ENCODE data around the gene CDH23.
A peak's percentile ranks its signal among the peaks of the same experiment; 100 is the strongest.

CDH23 gene

DNA sequence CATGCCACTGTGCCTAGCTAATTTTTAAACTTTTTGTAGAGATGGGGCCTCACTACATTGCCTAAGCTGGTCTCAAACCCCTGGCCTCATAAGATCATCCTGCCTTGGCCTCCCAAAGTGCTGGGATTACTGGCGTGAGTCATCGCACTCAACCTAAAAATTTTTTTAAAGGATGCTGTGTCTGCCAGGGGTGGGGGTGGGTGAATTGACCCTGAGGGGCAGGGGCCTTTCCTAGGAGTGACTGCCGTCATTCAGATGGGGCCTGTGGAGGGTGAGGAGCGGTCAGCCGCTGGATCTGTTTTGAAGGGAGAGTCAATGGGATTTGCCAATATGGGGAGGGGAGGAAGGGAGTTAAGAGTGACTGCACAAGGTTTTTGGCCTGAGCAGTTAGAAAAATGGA is 233.4 kb downstream of the CDH23 start:
- DNase-seq = no peak

DNA sequence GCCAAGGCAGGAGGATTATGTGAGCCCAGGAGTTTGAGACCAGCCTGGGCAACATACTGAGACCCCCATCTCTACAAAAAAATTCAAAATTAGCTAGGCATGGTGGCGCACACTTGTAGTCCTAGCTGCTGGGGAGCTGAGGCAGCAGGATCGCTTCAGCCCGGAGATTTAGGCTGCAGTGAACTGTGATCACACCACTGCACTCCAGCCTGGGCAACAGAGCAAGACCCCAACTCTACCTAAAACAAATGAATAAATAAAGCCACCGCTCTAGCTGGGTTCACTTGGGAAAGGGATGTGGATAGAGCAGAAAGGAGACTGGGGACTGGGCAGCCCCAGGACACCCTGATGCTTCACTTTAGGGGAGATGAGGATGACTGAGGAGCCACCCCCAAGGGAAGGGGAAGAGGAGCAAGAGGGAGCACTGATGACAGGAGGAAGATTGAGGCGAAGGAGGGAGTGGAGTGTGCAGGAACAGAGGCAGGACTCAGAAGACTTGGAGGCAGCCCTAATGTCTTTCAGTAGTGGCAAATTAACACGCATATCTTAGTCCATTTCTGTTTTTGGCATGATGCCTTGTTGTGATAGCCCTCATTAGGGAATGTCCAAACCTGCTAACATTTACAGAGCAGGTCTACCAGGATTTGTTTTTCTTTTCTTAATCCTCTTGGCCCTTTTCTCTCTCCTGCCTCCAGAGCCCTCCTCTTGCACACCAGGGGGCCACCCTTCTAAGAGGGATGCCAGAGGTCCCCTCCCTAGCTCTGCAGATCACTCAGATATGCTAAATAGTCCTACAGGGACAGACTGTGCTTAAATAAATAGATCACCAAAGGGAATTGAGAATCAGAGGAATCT is 234.5 kb downstream of the CDH23 start:
- DNase-seq = no peak

DNA sequence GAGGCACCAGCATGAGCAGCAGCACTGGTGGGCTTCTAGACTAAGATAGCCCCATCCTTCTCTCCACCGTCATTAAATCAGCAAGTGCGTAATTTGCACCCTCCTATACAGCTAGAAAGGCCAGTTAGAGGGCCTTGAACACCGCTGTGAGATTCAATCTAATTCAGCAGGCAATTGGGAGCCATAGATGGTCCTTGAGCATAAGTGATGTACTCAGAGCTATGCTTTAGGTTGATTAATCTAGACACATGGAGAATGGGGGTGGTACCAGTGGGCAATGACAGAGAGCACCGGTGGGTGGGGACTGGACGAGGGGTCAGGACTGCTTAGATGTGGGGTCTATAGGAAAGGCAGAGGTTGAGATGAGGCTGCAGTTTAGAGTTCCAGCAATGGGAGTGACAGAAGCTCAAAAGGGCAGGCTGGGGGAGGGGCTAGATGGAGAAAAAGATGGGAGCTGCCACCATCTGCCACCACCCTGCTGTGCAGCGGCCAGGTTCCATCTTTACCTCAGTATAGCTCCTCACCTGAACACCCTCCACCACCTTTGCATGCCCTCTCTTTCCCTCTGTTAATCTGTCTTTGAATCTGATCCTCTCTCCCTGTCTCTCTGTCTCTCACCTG is 235.6 kb downstream of the CDH23 start:
- no peak for DNase-seq

DNA sequence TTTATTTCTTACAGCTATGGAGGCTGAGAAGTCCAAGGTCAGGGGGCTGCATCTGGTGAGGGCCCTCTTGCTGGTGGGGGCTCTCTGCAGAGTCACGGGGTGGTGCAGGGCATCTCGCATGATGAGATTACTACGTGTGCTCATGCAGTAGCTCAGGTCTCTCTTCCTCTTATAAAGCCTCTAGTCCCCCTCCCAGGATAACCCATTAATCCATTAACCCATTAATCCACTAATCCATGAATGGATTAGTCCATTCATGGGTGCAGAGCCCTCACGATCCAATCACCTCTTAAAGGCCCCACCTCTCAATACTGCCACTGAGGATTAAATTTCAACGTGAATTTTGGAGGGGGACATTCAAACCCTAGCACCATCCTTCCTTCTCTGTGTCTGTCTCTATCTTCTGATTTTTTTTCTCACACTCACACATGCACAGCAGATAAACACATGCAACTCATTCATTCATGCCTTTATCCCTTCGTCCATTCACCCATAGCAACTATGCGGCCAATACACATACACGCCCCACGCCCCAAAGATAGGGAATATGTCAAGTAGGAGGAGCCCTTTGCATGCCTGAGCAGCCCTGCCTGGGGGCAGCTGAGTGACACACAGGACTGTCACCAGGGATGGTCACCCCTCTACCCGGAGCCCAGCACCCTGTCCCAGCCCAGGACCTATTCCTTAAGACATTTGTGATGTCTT is 236.3 kb downstream of the CDH23 start:
- no peak for DNase-seq

DNA sequence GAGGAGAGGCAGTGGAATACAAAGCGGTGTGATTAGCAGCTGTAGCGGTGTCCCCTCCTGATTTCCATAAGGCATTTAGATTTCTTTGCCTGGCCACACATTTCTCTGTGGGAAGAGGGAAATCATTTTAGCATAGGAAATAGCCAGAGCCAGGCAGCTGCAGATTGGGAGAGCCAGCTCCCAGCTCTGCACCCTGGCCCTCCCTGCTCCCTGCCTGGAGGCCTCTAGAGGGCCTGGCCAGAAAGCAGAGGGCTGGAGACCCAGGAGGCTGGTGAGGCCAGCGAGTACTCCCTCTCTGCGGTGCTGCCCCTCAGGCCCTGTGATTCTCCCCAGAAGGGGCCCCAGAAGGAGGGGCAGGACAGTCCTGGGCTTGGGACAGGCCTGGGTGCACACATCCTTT is 237.2 kb downstream of the CDH23 start:
- DNase-seq = no peak

DNA sequence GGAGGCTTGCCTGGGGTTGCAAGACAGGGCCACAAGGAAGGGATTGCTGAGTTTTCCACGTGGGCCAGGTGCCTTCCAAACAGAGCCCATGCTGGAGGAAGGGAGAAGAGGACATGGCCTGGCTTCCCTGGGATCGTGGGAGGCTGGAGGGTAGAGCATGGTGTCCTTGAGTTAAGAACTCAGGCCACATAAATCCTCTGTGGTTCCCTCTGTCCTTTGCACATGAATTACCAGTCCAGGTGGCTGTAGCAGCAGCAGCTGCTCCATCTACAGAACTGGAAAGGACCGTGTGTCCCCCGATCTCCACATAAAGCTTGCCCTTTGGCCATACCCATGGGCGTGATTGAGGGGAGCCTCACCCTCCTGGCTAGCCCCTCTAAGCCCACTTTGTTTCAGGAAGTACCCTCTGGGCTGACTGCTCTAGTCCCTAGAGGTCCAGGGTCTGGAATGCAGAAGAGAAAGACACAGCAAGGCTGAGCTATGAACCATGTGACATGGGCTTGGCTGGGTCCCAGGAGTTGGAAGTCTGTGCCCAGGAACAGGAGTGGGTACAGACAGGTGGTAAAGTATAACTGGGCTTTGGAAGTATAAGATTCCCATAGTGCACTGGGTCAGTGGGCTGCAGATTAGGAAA is 237.9 kb downstream of the CDH23 start:
- no peak for DNase-seq

DNA sequence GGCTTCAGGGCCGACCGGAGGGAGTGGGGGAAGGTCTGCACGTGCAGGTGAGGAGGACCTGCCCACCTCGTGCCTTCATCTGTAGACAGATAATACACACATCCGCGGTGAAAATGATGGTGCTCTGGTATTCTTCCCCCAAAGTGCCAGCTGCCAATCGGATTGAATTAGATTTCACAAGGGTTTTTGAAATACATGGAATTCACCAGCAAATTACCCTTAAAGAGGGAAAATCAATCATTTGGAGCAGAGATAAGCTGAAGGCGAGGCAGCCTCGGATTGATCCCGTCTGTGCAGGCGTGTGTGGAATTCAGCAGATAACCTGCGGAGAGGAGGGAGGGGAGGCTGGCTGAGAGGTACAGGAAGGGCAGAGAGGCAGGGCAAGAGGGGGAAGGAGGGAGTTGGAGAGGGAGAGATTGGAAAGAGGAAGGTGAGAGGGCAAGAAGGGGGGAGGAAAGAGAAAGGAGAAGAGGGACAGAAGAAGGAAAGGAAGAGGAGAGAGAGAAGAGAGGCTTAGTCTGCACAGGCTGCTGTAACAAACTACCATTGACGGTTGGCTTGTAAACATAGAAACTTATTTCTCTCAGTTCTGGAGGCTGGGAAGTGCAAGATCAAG is 238.6 kb downstream of the CDH23 start:
- no peak for DNase-seq

DNA sequence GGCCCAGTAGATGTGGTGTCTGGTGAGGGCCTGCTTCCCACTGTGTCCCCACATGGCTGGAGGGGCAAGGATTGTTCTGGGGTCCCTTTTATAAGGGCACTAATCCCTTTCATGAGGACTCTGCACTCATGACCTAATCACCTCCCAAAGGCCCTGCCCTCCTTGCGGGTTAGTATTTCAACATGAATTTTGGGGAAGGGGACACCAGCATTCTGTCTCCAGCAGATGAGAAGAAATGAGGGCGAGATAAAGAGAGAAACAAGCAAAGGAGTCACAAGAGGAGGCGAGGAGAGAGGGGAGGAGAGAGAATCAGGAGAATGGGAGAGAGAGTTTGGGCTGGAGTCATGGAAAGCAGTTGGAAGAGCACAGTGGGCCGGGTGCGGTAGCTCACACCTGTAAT is 239.1 kb downstream of the CDH23 start:
- no peak for DNase-seq

DNA sequence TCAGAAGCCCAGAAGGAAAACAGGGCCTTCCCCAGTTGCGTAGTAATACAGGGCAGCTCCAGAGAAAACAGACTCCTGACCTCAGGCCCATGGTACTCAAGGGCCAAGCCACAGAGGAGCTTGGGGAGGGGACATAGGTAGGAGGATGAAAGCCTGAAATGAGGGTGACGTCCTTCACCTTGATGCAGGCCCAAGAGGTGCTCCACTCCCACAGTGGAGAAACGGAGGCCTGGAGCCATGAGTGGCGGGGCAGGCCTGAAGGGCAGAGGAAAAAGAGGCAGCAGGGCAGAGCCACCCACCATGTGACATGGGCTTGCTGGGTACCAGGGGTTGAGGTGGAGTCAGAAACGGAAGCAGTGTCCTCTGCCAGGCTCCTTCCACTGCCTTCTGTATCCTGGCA is 239.9 kb downstream of the CDH23 start:
- DNase-seq = no peak

DNA sequence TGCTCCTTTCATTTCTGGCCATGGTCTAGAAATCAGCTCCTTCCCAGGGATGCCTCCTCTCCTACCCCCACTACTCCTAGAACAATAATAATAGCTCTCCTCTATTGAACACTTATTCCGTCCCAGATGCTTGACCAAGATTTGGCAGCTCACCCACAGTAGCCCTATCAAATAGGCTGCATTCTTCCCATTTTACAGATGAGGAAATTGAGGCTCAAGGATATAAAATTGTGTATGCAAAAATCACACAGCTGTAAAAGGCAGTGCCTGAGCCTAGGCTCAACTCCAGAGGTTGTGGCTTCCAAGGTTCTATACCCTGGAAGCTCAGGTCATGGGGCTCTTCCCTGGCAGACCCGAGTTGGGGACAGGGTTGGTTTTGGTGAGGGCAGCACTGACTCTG is 240.6 kb downstream of the CDH23 start:
- no peak for DNase-seq

DNA sequence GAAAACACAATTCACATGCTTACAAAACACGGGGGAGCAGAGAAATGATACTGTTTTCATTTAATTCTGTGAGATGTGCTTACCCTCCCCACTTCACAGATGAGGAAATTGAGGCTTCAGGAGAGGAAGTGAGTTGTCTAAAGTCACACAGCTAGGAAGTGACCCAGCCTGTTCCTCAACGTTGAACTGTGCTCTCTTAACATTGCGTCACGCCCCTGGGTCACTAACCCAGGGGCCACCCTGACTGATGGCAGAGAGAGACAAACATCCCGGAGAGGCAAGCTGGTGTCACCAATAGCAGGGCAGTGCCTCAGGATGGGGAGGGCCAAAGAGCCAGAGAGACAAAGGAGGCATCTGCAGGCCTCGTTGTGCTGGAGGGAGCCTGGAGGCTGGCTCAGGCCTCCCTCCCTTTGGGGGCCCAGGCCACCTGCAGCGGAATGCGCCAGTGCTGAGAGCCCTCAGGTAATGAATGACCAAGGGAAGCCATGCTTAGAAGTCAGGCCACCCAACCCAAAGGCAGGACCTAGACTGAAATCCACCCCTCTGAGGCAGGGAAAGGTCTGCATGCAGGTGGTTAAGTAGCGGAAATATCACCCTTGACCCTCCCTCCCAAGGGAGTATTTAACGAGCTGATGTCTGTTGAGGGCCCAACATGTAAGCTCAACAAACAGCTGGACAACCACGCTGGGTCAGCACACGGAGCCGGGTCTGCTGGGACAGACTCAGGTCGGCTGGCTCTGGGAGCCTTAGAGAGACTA is 241.5 kb downstream of the CDH23 start:
- DNase-seq = peak; percentile 85

DNA sequence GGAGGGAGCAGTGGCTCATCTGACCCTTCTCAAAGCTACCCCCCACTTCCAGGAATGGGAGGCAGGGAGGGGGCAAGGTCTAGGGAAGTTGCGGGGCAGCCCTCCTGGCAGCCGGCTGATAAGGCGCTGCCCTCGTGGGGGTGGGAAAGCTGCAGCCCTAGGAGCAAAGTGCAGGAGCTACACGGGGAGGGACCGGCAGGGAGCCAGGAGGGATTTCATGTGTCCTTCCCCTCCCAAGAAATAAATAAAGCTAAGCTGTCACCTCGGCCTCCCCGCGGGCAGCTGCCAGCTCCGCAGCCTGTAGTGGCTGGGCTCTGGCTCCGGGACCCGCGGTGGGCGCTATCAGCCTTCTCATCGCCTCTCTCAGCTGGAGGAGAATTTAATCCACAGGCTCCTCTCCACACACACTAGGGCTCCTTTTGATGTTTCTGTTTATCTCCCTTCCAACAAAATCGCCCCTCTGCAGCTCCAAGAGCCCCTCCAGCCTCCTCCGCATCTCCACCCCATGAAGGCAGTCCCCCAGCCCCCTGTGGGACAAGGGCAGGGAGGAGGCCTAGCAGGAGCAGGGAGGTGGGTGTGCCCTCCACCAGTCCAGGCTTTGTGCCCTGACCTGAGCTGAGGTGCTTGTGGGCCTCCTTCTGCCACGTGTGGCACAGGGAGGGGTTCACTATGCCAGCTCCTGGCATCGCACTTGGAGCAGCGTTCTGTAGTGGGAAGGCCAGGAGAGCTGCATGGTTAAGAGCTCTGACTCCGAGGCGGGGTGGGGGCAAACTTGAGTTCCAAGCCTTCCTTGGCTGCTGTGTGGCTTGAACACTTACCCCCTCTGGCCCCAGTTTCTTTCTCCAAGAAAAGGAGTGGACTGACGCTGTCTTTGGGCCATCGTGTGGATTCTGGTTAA is 242.4 kb downstream of the CDH23 start:
- DNase-seq = peak; percentile 85

DNA sequence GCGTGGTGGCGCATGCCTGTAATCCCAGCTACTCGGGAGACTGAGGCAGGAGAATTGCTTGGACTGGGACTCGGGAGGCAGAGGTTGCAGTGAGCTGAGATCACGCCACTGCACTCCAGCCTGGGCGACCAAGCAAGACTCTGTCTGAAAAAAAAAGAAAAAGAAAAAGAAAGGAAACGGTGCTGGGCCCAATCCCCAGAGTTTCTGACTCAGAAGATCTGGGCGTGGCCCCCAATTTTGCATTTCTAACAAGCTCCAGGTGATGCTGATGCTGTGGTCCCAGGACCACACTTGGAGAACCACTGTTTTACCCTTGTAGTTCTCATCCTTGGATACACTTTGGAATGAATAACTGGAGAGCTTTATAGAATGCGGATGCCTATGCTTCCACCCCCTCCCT is 243.9 kb downstream of the CDH23 start:
- DNase-seq = no peak

DNA sequence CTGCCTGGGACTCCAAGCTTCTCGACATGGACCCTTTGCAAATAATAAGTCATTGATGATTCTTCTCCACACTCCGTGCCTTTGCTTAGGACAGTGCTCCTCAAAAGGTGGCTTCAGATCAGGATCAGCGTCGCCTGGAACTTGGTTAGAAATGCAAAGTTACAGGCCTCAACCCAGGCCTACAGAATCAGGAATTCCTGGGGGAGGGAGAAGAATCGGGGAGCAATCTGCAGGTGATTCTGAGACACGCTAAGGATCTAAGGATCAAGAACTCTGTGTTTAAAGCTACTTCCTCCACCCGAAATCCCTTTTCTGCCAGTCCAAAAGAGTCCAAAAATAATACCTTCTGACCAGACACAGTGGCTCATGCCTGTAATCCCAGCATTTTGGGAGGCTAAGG is 244.7 kb downstream of the CDH23 start:
- DNase-seq = no peak

DNA sequence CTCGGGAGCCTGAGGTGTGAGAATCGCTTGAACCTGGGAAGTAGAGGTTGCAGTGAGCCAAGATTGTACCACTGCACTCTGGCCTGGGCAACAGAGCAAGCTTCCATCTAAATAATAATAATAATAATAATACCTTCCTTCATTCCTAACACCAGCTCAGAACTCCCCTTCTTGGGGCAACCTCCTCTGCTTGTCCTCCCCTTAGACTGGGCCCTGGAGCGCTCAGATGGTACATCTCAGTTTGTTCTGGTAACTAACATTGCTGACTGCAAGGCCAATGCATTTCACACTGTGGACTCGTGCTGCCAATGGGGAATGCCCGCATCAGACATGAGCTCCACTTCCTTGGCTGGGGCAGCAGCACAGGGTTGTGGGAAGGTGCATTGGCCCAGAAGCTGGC is 245.3 kb downstream of the CDH23 start:
- DNase-seq = no peak

DNA sequence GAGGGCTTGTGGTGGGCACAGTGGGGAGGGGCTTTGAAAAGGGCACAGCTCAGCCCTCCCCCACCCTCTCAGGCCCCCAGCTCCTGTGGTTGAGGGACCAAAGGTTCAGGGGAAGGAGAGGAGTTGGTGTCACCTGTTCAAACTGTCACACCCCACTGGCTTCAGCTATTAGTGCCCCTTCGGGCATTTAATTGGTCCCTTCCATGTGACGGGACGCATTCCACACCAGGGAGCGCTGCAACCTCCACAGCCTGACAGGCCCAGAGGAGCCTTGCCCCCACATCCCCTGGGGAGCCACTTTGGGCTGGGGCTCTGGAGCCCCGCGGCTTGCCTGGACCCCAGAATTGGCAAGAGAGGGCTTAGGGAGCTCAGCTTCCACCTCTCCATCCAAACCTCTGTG is 247.2 kb downstream of the CDH23 start:
- DNase-seq = no peak

DNA sequence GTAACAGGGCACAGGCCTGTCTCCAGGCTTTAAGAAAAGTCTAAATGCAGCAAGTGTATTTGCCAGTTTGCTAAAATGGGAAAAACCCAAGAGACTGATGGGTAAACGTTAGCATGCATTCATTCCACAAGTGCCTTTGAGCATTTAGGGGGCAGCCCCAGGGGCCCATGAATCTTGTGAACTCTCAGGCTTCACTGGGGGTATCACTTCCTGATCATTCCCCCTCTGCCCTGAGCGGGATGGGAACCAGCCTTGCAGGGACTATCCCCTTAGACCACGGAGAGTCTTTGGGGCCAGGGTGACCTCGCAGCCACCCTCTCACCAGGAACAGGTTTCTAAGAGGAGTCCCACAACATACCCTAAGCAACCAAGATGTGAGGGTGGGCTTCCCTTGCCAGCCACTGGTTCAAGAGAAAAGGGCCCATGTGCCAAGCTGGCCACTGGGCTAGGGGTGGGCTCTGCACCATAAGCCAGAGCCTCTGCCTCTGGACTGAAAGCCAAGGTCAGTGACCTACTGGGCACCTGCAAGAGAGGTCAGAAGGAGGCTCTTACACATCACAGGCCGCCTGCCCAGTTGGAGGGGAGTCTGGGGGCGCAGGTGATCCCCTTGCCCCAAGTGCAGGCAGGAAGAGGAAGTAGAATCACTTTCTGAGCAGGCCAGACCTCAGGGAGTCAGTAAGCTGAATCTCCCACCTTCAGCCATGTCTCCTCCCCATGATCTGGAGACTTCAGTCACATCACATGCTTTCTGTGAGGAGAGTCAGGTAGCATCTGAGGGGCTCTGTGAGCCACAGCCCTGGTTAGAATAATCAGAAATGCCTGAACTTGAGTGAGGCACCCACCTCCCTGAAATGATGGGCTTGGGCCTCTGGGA is 247.8 kb downstream of the CDH23 start:
- DNase-seq = no peak

DNA sequence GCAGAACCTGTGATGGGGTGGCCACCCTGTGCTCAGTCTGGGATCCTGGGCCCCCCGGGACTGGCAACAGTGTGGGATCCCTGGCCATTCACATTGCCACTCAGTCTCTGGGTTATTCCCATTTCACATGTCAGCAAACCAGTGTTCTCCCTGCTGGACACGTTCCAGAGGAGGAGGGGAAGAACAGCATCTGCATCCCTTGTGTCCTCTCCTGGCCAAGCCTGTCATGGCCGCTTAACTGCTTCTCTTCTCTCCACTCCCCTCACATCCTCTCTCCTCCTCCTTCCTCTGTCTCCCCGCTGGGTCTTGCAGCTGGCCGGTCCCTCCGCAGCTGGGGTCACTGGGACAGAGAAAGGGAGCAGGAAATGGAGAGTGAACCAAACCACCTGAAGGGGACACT is 248.5 kb downstream of the CDH23 start:
- no peak for DNase-seq

DNA sequence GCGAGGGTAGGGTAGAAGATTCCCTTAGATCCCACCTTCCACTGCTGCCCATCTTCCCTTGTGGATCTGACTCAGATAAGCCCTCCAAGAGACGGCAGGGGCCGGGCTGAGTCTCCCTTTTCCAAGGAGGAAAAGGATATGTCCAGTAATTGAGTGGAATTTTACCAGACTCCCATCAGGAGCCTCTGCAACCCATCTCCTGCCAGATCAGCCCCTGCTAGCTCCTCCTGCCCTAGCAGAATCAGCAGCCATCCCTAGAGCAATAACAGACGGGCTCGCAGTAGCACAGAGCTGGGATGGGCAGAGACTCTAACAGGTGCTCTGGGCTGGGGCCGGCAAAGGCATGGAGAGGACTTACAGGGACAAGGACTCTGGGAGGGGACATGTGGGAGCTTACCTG is 249.3 kb downstream of the CDH23 start:
- DNase-seq = no peak

DNA sequence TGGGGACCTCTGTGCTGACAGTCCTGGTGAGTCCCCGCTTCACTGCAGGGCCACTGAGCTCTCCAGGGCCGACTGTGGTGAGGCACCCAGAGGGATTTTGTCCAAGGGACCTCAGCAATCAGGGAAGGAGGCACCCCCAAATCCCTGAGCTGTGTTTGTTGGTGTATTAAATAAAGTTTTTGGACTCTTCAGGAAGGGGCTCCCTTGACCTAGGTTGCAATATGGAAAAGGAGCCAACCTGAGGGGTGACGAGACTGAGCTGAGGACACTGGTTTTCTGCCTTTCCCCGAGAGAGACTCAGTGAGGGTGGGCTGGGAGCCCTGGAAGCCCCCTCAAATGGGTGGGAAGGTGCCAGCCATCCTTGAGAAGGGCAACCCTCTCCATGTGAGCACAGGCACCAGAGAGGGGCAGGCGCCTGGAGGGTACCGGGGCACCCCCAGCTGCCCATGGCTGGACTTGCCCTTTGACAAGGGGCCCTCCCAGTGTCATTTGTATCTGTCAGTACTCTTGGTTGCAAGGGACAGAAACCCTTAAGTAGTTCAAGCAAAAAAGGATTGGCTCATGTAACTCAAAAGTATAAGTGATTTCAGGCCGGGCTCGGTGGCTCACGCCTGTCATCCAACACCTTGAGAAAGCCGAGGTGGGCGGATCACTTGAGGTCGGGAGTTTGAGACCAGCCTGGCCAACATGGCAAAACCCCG is 250.0 kb downstream of the CDH23 start:
- no peak for DNase-seq
